Smooth muscle cell of the brain vasculature (primary cell): ENCODE measurements around the gene MYH1.

Source experiments
- DNase-seq: peaks from one replicate; pipeline ENCODE4 v3.0.0-alpha.2; 2012; ENCODE audit warnings: low read depth, low spot score

Gene MYH1

DNA sequence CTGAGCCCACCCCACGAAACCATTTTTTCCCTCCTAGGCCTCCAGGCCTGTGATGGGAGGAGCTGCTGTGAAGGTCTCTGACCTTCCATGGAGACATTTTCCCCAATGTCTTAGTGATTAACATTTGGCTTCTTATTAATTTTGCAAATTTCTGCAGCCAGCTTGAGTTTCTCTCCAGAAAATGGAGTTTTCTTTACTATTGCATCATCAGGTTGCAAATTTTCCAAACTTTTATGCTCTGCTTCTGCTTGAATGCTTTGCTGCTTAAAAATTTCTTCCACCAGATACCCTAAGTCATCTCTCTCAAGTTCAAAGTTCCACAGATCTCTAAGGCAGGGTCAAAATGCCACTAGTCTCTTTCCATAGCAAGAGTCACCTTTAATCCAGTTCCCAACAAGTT lies 36.1 kb downstream of the MYH1 start:
- DNase-seq = no peak

GRCh38 chr17:10477701-10478100 lies 40.6 kb downstream of the MYH1 start:
- no peak for DNase-seq

DNA sequence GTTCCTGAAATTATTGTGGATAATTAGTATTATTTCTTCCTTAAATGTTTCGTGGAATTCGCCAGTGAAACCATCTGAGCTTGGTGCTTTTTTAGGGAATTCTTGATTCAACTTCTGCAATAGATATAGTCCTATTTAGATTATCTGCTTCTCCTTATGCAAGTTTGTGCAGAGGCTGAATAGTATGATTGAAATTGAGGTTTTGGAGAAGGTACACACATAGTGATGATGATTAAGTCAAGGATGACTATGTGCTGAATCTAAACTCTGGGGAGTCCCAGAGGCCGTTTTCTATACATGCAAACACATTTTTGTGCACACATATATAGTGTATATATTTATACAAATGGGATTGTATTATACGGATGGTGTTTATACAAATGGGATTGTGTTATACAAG lies 43.8 kb downstream of the MYH1 start:
- no peak for DNase-seq

DNA sequence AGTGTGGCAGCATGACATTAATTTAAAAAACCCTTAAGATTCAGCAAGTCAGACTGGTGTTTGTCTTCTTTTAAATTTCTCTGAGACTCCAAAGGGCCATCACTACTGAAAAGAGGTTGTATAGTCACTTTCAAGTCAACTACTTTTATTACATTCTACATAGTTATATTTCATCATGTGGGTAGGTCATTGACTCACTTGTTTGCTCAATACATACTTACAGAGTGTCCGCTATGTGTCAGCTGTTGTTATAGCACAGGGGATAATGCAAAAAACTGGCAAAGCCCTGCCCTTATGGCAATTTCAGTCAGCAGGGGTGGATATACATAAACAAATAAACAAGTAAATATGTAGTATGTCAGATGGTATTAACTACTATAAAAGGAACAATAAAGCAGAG lies 46.5 kb downstream of the MYH1 start:
- DNase-seq = no peak

DNA sequence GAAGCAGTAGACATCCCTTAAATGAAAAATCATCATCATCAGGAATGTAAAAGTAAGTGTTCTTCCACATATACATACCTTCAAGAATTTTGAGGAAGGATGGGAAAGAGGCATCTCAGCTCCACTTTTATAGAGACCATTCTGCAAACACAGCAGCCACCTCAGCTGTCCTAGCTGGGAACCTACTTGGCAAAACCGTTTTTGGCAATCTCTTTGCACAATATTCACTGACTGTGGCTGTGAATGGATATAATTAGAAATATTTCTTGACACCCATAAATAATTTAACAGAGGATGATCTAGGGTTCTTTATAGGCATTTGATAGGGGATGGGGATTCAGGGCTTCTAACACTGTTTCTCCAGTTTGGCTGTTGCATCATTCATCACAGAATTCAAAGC lies 48.9 kb downstream of the MYH1 start, which contains the start of gene MYH4:
MYH4 (minus strand) TSS at position 101 of the 400 bp plus-strand sequence. CDS start 2,814 bp downstream, outside the sequence.
- no peak for DNase-seq

GRCh38 chr17:10463402-10463801 lies 54.9 kb downstream of the MYH1 start:
- DNase-seq = no peak

DNA sequence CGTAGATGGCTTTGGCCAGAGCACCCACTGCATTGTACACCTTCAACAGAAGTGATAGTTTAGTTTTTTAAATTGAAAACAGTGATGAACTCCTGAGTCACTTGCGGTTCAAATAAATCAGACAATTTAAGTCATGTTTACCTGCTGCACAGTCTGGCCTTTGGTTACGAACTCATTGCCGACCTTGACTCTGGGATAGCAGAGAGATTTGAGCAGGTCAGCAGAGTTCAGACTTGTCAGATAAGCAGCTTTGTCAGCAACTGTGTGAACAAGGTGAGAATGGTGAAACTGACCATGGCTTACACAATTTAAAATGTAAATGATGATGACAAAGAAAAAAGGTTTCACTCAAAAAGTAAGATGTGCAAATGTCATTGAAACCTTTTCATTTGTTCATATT lies 58.3 kb downstream of the MYH1 start:
- DNase-seq = no peak

- no peak for DNase-seq
Observed at GRCh38 chr17:10458701-10459100, 59.6 kb downstream of the MYH1 start.

DNA sequence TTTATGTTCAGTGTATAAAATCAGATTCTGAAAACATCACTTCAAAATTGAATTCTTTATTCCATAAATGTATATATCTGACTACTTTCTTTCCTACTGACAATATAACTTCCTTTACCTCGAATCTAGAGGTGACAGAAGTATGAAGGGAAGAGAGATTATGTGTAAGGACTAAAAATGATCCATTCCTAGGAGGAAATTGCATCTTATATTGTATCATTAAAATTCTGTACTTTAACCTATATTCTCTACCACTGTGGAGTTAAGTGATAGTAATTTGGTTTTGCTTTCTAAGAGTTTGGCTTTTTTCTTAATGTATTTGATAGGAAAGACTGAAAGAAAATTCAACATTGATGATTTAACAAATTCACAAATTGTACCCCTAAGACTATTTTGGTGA lies 60.4 kb downstream of the MYH1 start:
- DNase-seq = no peak

DNA sequence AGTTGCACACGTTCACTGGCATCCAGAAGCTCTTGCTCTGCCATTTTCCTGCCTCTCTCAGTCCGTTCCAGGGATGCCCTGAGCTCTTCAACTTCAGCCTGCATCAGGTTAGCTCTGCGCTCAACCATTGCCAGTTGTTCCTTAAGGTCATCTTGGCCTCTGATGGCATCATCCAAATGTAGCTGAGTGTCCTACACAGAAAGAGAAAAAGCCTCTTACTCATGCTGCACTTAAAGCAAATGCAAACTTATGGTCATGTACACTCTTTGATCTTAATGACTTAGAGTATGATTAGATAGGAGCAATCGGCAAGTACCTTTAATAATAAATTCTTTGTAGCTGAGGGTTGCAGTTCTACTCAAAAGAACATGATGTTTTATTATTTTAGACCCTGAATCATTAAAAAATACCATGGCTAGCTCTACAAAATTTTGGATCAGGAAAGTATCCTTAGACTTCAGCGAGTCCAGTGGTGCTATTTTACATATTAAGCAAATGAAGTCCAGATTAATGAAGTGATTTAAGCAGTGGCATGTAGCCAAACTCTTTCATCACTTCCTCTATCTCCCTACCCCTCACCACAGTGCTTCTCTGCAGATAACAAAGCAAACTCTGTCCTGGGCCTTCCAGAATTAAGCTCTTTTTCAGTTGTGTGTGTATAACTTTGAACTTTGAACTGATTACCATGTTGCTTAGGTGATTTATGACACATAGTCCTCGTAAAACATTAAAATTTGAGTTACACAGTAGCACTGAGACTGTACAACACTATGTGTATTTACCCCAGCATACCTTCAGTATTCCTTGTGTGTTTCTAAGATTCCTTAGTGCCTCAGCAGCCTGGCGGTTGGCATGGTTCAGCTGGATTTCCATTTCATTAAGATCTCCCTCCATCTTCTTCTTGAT lies 71.1 kb downstream of the MYH1 start:
- no peak for DNase-seq
